SK-N-SH (cell line): ENCODE data around the gene TMC1.

ENCODE experiments used
- CTCF ChIP-seq: fragments of 200-600 bp; sonication (generic); IDR thresholded peaks from 2 replicates; pipeline ENCODE4 v1.6.1; 2017; ENCODE audit warnings: antibody characterized with exemption, mild to moderate bottlenecking, moderate library complexity
- REST ChIP-seq: IDR thresholded peaks from 2 replicates; pipeline ENCODE4 v1.6.1; 2012; ENCODE audit warnings: mild to moderate bottlenecking, low read depth, low read length, moderate library complexity
- RFX5 ChIP-seq: IDR thresholded peaks from 2 replicates; pipeline ENCODE4 v1.6.1; 2012; ENCODE audit warnings: mild to moderate bottlenecking, improper control_type of control experiment, low read length

- TF ChIP-seq CTCF (no peak), RFX5 (no peak), REST (no peak)
Measured at GRCh38 chr9:72563806-72564205, 42.4 kb downstream of the TMC1 start.
